Measurements from ENCODE around the gene AVPR2. TPM values are rescaled to one million over a fixed set of nuclear protein-coding genes. Genes with fewer than 3 reads are reported as not detected.

AVPR2 gene
- polyA plus RNA-seq, 2 of the 4 experiments (the other 2 are of a cell fraction) = not detected

GRCh38 chrX:153866302-153867019 is 38.0 kb upstream of the AVPR2 start:
- Histone ChIP-seq H3K9me3 (no peaks in the 10 kb centered on the region), H3K4me3 (no peak overlapping the region), H3K4me1 (no peaks in the 10 kb centered on the region), H3K27ac (no peak overlapping the region), H3K4me2 (no peak overlapping the region)
- ChIA-PET POLR2A (no interaction called here), CTCF (interaction anchor here (1.0 kb wide), 1 partner anchor 30 kb away, joined by 3 read pairs; no protein-coding TSS in a partner anchor)
- no peak for ATAC-seq
- FAIRE-seq = no peak
- WGBS (ENCODE audit: missing lambda C conversion rate) = 62% methylated on average over 18 of the region's 22 CpGs
- DNase-seq (ENCODE audit: low read depth in 1 of 2, low spot score in 1 of 2) = no peak
- TF ChIP-seq NPAS2 (CRISPR knock-in tag; IDR thresholded peaks at IDR 0.05; ENCODE audit: borderline replicate concordance) (no peak), HOXB5 (CRISPR knock-in tag; IDR thresholded peaks at IDR 0.05) (no peak), GATA3 (IDR thresholded peaks at IDR 0.05; ENCODE audit: borderline replicate concordance) (no peak), HES2 (IDR thresholded peaks at IDR 0.05) (no peak), CHD2 (IDR thresholded peaks at IDR 0.05; ENCODE audit: low read length, partially characterized antibody) (no peak), MYC (IDR thresholded peaks at IDR 0.05; ENCODE audit: borderline replicate concordance, low read length) (no peak), TP53 (CRISPR knock-in tag; IDR thresholded peaks at IDR 0.05) (no peak), USF2 (IDR thresholded peaks at IDR 0.05) (no peak), PHF8 (IDR thresholded peaks at IDR 0.05; ENCODE audit: borderline replicate concordance, low read depth) (no peak), EP300 (IDR thresholded peaks at IDR 0.05) (no peak), CTCF (IDR thresholded peaks at IDR 0.05) (no peak), ESRRA (IDR thresholded peaks at IDR 0.05; ENCODE audit: borderline replicate concordance, low read length) (no peak)

- no peaks in the 10 kb centered on the region for H3K9me3 ChIP-seq
- DNase-seq (ENCODE audit: low read depth in 1 of 2, low spot score in 1 of 2) (no peak), ATAC-seq (no peak), FAIRE-seq (no peak)
- TF ChIP-seq BHLHE40 (IDR thresholded peaks at IDR 0.05; ENCODE audit: low read depth, low read length) (no peak), ZFP36 (IDR thresholded peaks at IDR 0.05; ENCODE audit: borderline replicate concordance, partially characterized antibody) (no peak), FOSL2 (IDR thresholded peaks at IDR 0.05) (no peak), FOSL2 (CRISPR knock-in tag; IDR thresholded peaks at IDR 0.05) (no peak), KDM5A (IDR thresholded peaks at IDR 0.05) (no peak), RFX5 (IDR thresholded peaks at IDR 0.05) (no peak), MYC (IDR thresholded peaks at IDR 0.05; ENCODE audit: borderline replicate concordance, low read length) (no peak), HES2 (IDR thresholded peaks at IDR 0.05) (no peak), BCL3 (IDR thresholded peaks at IDR 0.05) (no peak), ESRRA (IDR thresholded peaks at IDR 0.05; ENCODE audit: borderline replicate concordance, low read length) (no peak), ATOH8 (CRISPR knock-in tag; IDR thresholded peaks at IDR 0.05; ENCODE audit: low read depth) (no peak), HMGXB4 (CRISPR knock-in tag; IDR thresholded peaks at IDR 0.05; ENCODE audit: borderline replicate concordance) (no peak), HOXB13 (CRISPR knock-in tag; IDR thresholded peaks at IDR 0.05; ENCODE audit: low read depth) (no peak), RNF2 (IDR thresholded peaks at IDR 0.05; ENCODE audit: borderline replicate concordance, low read depth) (no peak), ZSCAN20 (CRISPR knock-in tag; IDR thresholded peaks at IDR 0.05) (no peak), FOXS1 (CRISPR knock-in tag; IDR thresholded peaks at IDR 0.05) (no peak), RARB (CRISPR knock-in tag; IDR thresholded peaks at IDR 0.05) (no peak), E2F6 (IDR thresholded peaks at IDR 0.05; ENCODE audit: borderline replicate concordance, low read depth) (no peak), ZC3H11A (IDR thresholded peaks at IDR 0.05) (no peak)
- CTCF ChIA-PET = interaction anchor here (1.0 kb wide), 1 partner anchor 31 kb away, joined by 3 read pairs; no protein-coding TSS in a partner anchor
- POLR2A ChIA-PET = no interaction called here
- H3K4me3 ChIP-seq = no peak overlapping the region
- H3K4me1 ChIP-seq = no peaks in the 10 kb centered on the region
- no peak overlapping the region for H3K27ac ChIP-seq
- 41% methylated on average over 4 of the region's 9 CpGs for WGBS (ENCODE audit: missing lambda C conversion rate)
- no peak overlapping the region for H3K4me2 ChIP-seq
Observed at GRCh38 chrX:153867139-153867538, 37.3 kb upstream of the AVPR2 start.
